DND-41 (cell line): ENCODE results near the gene DDX20.

ENCODE experiments used
- ATAC-seq: fragments of 200-7000 bp; cut with Tn5 transposase; 3 replicates; pipeline ENCODE4 v1.9.1; 2021; ENCODE audit warnings: low read depth; ENCODE audit not compliant: insufficient read depth
- DNase-seq: peaks from one replicate; pipeline ENCODE4 v3.0.0-alpha.2; 2020
- H2AFZ ChIP-seq: 2 replicates; pipeline ENCODE4 v1.6.0; 2012; ENCODE audit warnings: low read depth, low read length
- H3K27ac ChIP-seq: 2 replicates; pipeline ENCODE4 v1.5.1; 2012; ENCODE audit warnings: low read length, inconsistent platforms
- H3K27me3 ChIP-seq: fragments of 200-600 bp; sonication (generic); 2 replicates; pipeline ENCODE4 v1.6.0; 2012; ENCODE audit warnings: low read length, mild to moderate bottlenecking, inconsistent platforms; ENCODE audit not compliant: insufficient read depth, poor library complexity
- H3K36me3 ChIP-seq: 2 replicates; pipeline ENCODE4 v1.5.1; 2012; ENCODE audit warnings: low read length, inconsistent platforms; ENCODE audit not compliant: insufficient read depth
- H3K4me1 ChIP-seq: 2 replicates; pipeline ENCODE4 v1.5.1; 2012; ENCODE audit warnings: mild to moderate bottlenecking, low read length; ENCODE audit not compliant: insufficient read depth
- H3K4me2 ChIP-seq: 2 replicates; pipeline ENCODE4 v1.6.0; 2012; ENCODE audit warnings: mild to moderate bottlenecking, moderate library complexity, low read length, inconsistent platforms; ENCODE audit not compliant: insufficient read depth
- H3K4me3 ChIP-seq, 2 experiments: fragments of 200-600 bp in 1 of 2; shearing (Covaris generic) in 1 of 2; 2 replicates each; pipeline ENCODE4 v1.5.1; 2012 to 2016; ENCODE audit warnings: inconsistent platforms in 2 of 2, low read length in 2 of 2, mild to moderate bottlenecking in 2 of 2, low read depth in 1 of 2, moderate library complexity in 1 of 2
- H3K79me2 ChIP-seq: 2 replicates; pipeline ENCODE4 v1.6.0; 2012; ENCODE audit warnings: low read length, inconsistent platforms; ENCODE audit not compliant: insufficient read depth
- H3K9ac ChIP-seq: 2 replicates; pipeline ENCODE4 v1.6.0; 2012; ENCODE audit warnings: low read depth, mild to moderate bottlenecking, inconsistent platforms, low read length, moderate library complexity
- H3K9me3 ChIP-seq: 2 replicates; pipeline ENCODE4 v1.5.1; 2012; ENCODE audit warnings: low read length, moderate library complexity, mild to moderate bottlenecking, inconsistent platforms; ENCODE audit not compliant: insufficient read depth, severe bottlenecking
- H4K20me1 ChIP-seq: 2 replicates; pipeline ENCODE4 v1.6.0; 2012; ENCODE audit warnings: low read length; ENCODE audit not compliant: insufficient read depth
- CTCF ChIP-seq: IDR thresholded peaks from 2 replicates; pipeline ENCODE4 v1.5.1; 2012; ENCODE audit warnings: borderline replicate concordance, low read length, moderate library complexity, mild to moderate bottlenecking; ENCODE audit not compliant: poor library complexity, severe bottlenecking; ENCODE audit errors: extremely low read depth
- EZH2 ChIP-seq: IDR thresholded peaks from 3 replicates; pipeline ENCODE4 v1.6.1; 2012; ENCODE audit warnings: borderline replicate concordance, low read depth, mild to moderate bottlenecking, moderate library complexity, low read length, inconsistent platforms; ENCODE audit not compliant: severe bottlenecking

DDX20 gene

GRCh38 chr1:111786669-111787207 lies 31.0 kb downstream of the DDX20 start:
- H3K79me2 ChIP-seq, result no peaks in the 10 kb centered on the region
- no peak overlapping the region for H2AFZ ChIP-seq
- no peaks in the 10 kb centered on the region for H4K20me1 ChIP-seq
- no peak for DNase-seq
- no peaks in the 10 kb centered on the region for H3K36me3 ChIP-seq
- no peak overlapping the region for H3K4me3 ChIP-seq
- H3K4me1 ChIP-seq, result no peaks in the 10 kb centered on the region
- peaks cover 34% of the 10 kb centered on the region for H3K27me3 ChIP-seq
- TF ChIP-seq CTCF (no peak), EZH2 (no peak)
- no peak overlapping the region for H3K4me2 ChIP-seq
- no peaks in the 10 kb centered on the region for H3K9me3 ChIP-seq
- no peak for ATAC-seq
- no peak overlapping the region for H3K9ac ChIP-seq
- no peak overlapping the region for H3K27ac ChIP-seq

GRCh38 chr1:111789142-111789541 lies 33.4 kb downstream of the DDX20 start:
- H3K4me2 ChIP-seq, result no peak overlapping the region
- DNase-seq (no peak), ATAC-seq (no peak)
- H3K4me3 ChIP-seq, result no peak overlapping the region
- H3K9ac ChIP-seq, result no peak overlapping the region
- H2AFZ ChIP-seq, result no peak overlapping the region
- no peaks in the 10 kb centered on the region for H4K20me1 ChIP-seq
- no peak for TF ChIP-seq CTCF
- no peak for TF ChIP-seq EZH2
- H3K27ac ChIP-seq, result no peak overlapping the region
- peaks cover 33% of the 10 kb centered on the region for H3K27me3 ChIP-seq
- no peaks in the 10 kb centered on the region for H3K79me2 ChIP-seq
- no peaks in the 10 kb centered on the region for H3K9me3 ChIP-seq
- H3K36me3 ChIP-seq, result no peaks in the 10 kb centered on the region
- no peaks in the 10 kb centered on the region for H3K4me1 ChIP-seq

GRCh38 chr1:111789666-111790316 lies 34.1 kb downstream of the DDX20 start:
- no peak overlapping the region for H3K27ac ChIP-seq
- H2AFZ ChIP-seq, result no peak overlapping the region
- H3K9me3 ChIP-seq, result no peaks in the 10 kb centered on the region
- DNase-seq (no peak), ATAC-seq (no peak)
- no peaks in the 10 kb centered on the region for H4K20me1 ChIP-seq
- TF ChIP-seq EZH2, result no peak
- no peak for TF ChIP-seq CTCF
- peaks cover 33% of the 10 kb centered on the region for H3K27me3 ChIP-seq
- no peaks in the 10 kb centered on the region for H3K4me1 ChIP-seq
- no peak overlapping the region for H3K9ac ChIP-seq
- H3K4me2 ChIP-seq, result no peak overlapping the region
- no peak overlapping the region for H3K4me3 ChIP-seq
- H3K79me2 ChIP-seq, result no peaks in the 10 kb centered on the region
- H3K36me3 ChIP-seq, result no peaks in the 10 kb centered on the region
